Measurements from ENCODE around the gene INPP5F.

- TF ChIP-seq EZH2 (IDR thresholded peaks at IDR 0.05; ENCODE audit: low read length, missing control alignments) (no peak), CTCF (conservative IDR thresholded peaks at IDR 0.05 in 1 of 2, IDR thresholded peaks at IDR 0.05 in 1 of 2; ENCODE audit: low read depth in 1 of 2, low read length in 2 of 2) (no peak)
These were observed 31.2 kb upstream of the INPP5F start for GRCh38 chr10:119694608-119695007.
